Progenitor cell of endocrine pancreas (in vitro differentiated cells): ENCODE measurements around the gene TNIK. TPM values are rescaled to one million over a fixed set of nuclear protein-coding genes. Genes with fewer than 3 reads are reported as not detected.
"Not testable (repeated sequence)": the region's sequence is repeated elsewhere in the genome, so short reads cannot be mapped to it uniquely, and the experiment has no call there.

Experiments
- DNase-seq: peaks from one replicate; pipeline ENCODE4 v3.0.0; 2021; ENCODE audit warnings: low spot score; ENCODE audit not compliant: unreplicated experiment
- H3K27ac Mint-ChIP-seq: 2 replicates; pipeline ENCODE4 v1.8.0; 2021; ENCODE audit warnings: mild to moderate bottlenecking, moderate library complexity, mixed read lengths
- H3K27me3 Mint-ChIP-seq: 2 replicates; pipeline ENCODE4 v1.8.0; 2021; ENCODE audit warnings: mixed read lengths
- H3K36me3 Mint-ChIP-seq: 2 replicates; pipeline ENCODE4 v1.8.0; 2022; ENCODE audit warnings: mixed read lengths; ENCODE audit not compliant: insufficient read depth
- H3K4me1 Mint-ChIP-seq: 2 replicates; pipeline ENCODE4 v1.8.0; 2021; ENCODE audit warnings: low read depth, mixed read lengths
- H3K4me3 Mint-ChIP-seq: 2 replicates; pipeline ENCODE4 v1.8.0; 2021; ENCODE audit warnings: low read depth, mild to moderate bottlenecking, moderate library complexity, mixed read lengths
- H3K9me3 Mint-ChIP-seq: 2 replicates; pipeline ENCODE4 v1.8.0; 2021; ENCODE audit warnings: low read depth, mixed read lengths
- CTCF ChIP-seq: fragments of 200-600 bp; sonication (generic); IDR thresholded peaks from one replicate; pipeline ENCODE4 v1.5.0; 2021; ENCODE audit warnings: antibody characterized with exemption, mild to moderate bottlenecking; ENCODE audit not compliant: unreplicated experiment
- total RNA-seq: library from RNA; stranded (reverse); gene quantifications from 2 replicates; pipeline ENCODE4 v1.2.1, GENCODE V29; 2021

Gene TNIK
- total RNA-seq, 1 donor from 2014 or later, result 15.7 TPM

DNA sequence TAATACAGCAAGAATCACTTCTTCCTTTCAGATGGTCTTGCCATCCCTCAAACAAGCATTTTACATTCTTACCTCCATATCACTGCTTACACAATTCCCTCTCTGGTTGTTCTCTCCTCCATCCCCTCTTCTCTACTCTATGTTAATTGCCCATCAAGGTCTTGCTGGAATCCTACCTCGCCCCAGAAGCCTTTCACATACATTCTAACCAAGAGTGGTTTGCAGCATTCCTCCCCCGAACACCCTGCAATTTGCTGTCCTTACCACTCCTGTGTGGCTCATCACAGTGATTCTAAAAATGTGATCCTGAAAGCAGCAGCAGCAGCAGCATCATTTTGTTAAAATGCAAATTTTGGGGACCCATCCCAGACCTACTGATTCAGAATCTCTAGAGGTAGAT, 30.6 kb downstream of the TNIK start:
- Mint-ChIP-seq H3K4me3 (no peak overlapping the region), H3K27ac (no peak overlapping the region), H3K4me1 (no peaks in the 10 kb centered on the region), H3K36me3 (no peaks in the 10 kb centered on the region), H3K9me3 (no peaks in the 10 kb centered on the region), H3K27me3 (no peaks in the 10 kb centered on the region)
- DNase-seq, result no peak
- no peak for TF ChIP-seq CTCF

GRCh38 chr3:171428892-171429291, 31.3 kb downstream of the TNIK start:
- Mint-ChIP-seq H3K9me3 (peaks cover 4% of the 10 kb centered on the region), H3K4me1 (no peaks in the 10 kb centered on the region)
- DNase-seq, result no peak

GRCh38 chr3:171428321-171428787, 31.9 kb downstream of the TNIK start:
- DNase-seq, result no peak
- Mint-ChIP-seq H3K4me3 (no peak overlapping the region), H3K27me3 (no peaks in the 10 kb centered on the region), H3K9me3 (peaks cover 4% of the 10 kb centered on the region), H3K4me1 (no peaks in the 10 kb centered on the region), H3K27ac (no peak overlapping the region), H3K36me3 (no peaks in the 10 kb centered on the region)
- TF ChIP-seq CTCF, result no peak

More at GRCh38 chr3:171428892-171429291, 31.3 kb downstream of the TNIK start:
- TF ChIP-seq CTCF, result no peak
- Mint-ChIP-seq H3K4me3 (no peak overlapping the region), H3K36me3 (no peaks in the 10 kb centered on the region), H3K27ac (no peak overlapping the region), H3K27me3 (no peaks in the 10 kb centered on the region)

DNA sequence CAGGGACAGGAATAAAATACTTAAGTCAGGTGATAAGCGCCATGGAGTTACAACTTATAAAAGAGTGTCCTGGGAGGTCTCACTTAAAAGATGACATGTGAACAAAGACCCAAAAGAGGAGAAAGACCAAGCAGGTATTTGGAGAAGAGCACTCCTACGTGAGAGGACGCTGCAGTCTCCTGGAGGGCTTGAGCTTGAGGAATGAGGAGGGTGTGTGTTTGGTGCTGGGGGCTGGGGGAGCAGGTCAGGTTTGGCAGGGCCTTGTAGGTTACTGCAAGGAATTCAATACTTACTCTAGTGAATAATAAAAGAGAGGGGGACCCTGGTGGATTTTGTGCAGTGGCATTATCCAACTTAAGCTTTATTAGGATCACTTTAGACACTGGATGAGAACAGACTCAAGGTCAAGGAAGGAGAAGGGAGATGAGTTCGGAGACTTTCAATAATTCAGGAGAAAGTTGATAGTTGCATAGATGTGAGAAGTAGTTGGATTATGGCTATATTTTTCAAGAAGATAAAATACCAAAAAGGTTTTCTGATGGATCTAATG, 32.4 kb downstream of the TNIK start:
- Mint-ChIP-seq H3K36me3 (no peaks in the 10 kb centered on the region), H3K9me3 (peaks cover 4% of the 10 kb centered on the region), H3K4me3 (no peak overlapping the region), H3K27me3 (no peaks in the 10 kb centered on the region), H3K27ac (no peak overlapping the region), H3K4me1 (no peaks in the 10 kb centered on the region)
- no peak for DNase-seq
- no peak for TF ChIP-seq CTCF

DNA sequence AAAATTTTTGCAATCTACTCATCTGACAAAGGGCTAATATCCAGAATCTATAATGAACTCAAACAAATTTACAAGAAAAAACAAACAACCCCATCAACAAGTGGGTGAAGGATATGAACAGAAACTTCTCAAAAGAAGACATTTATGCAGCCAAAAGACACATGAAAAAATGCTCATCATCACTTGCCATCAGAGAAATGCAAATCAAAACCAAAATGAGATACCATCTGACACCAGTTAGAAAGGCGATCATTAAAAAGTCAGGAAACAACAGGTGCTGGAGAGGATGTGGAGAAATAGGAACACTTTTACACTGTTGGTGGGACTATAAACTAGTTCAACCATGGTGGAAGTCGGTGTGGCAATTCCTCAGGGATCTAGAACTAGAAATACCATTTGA, 36.1 kb downstream of the TNIK start:
- not testable (repeated sequence) for H3K4me1 Mint-ChIP-seq, H3K9me3 Mint-ChIP-seq, H3K4me3 Mint-ChIP-seq, H3K36me3 Mint-ChIP-seq, H3K27me3 Mint-ChIP-seq, DNase-seq, H3K27ac Mint-ChIP-seq

- H3K9me3 Mint-ChIP-seq, H3K4me3 Mint-ChIP-seq, H3K27me3 Mint-ChIP-seq, DNase-seq, H3K27ac Mint-ChIP-seq, H3K36me3 Mint-ChIP-seq, H3K4me1 Mint-ChIP-seq: not testable (repeated sequence)
Observed at GRCh38 chr3:171422855-171423254, 37.4 kb downstream of the TNIK start.
